H54 (cell line): ENCODE results near the gene SCRT2.

Experiments
- DNase-seq: peaks from one replicate; pipeline ENCODE4 v3.0.0; 2011; ENCODE audit warnings: low spot score, mixed read lengths; ENCODE audit not compliant: insufficient read length
- FAIRE-seq: peaks from 3 replicates; lab custom pipeline; 2011; peaks lifted over from hg19 to GRCh38; lab: Jason Lieb, UNC
- POLR2A ChIP-seq: IDR thresholded peaks from 2 replicates; pipeline ENCODE4 v1.6.1; 2011; ENCODE audit warnings: low read depth, mild to moderate bottlenecking, low read length

Gene SCRT2

GRCh38 chr20:671252-672030 is 4.2 kb downstream of the SCRT2 start:
- FAIRE-seq = no peak
- DNase-seq = no peak
- TF ChIP-seq POLR2A = no peak

GRCh38 chr20:669573-669972 is 6.0 kb downstream of the SCRT2 start:
- TF ChIP-seq POLR2A = no peak
- FAIRE-seq = no peak

DNA sequence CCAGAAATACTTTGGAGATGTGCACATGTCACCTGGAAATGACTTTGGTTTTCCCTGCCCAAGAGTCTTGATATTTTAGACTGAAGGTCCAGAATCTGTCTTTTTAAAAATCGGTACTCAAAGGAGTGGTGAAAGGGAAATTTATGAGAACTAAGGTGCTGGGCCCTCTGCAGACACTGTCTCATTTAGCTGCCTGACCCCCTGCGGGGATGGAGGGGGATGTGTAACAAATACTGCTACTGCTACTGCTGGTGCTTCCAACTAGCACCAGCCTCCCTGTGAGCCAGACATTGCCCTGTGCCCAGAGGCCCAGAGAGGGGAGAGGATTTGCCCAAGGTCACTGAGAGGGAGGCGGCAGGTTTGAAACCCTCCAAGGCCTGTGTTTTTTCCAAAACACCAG is 7.0 kb downstream of the SCRT2 start:
- no peak for FAIRE-seq
- no peak for DNase-seq
- no peak for TF ChIP-seq POLR2A

More at GRCh38 chr20:669573-669972, 6.0 kb downstream of the SCRT2 start:
- no peak for DNase-seq

DNA sequence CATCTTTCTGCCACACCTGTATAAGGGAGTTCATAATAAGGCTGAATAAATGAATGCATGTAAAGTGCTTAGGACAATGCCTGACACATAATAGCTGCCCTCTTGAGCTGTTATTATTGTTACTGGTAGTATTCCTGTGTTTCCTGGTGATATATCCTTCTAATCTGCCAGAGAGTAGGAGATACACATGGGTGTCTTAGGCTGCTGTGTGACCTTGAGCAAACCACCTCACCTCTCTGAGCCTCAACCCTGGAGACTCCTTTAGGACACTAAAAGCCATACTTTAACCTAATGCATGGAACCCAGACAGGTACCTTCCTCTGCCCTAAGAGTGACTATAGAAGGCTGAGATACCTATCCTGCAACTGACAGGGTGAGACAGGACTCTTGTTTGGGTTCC is 7.6 kb downstream of the SCRT2 start:
- no peak for TF ChIP-seq POLR2A
- no peak for FAIRE-seq

DNA sequence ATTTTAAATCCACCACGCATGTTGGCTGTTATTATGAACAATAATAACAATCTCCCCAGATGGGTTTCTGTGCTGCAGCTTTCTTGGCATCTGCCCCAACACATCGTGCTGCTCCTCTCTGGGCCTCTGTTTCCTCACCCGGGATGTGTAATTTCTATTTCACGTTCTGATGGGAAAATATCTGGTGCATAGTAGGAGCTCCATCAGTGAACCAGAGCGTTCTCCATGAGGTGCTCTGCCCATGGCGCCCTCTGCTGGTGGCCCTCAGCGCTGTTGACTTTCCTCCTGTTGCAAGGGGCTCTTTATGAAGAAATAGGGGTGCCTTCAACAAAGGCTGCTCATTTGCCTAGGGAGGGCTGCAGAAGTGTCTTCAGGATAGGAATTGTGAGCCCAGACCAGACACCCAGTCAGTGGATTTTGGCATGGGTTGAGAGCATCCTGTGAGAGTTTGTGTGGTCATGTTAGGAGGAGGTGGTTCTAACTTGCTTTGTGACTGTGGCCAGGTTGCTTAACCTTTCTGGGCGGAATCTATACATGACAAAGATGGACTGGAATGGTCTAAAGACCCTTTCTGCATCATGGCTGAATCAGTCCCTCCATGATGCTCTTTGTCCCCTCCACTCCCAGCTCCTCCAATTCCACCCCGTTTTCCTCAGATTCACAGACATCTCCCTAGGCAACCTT is 8.1 kb downstream of the SCRT2 start:
- no peak for FAIRE-seq
- peak; percentile 81 for DNase-seq
- no peak for TF ChIP-seq POLR2A

More for the DNA sequence above, 7.6 kb downstream of the SCRT2 start:
- DNase-seq = no peak

- no peak for TF ChIP-seq POLR2A
- no peak for DNase-seq
- FAIRE-seq = no peak
Measured at GRCh38 chr20:666877-667276, 8.7 kb downstream of the SCRT2 start.

DNA sequence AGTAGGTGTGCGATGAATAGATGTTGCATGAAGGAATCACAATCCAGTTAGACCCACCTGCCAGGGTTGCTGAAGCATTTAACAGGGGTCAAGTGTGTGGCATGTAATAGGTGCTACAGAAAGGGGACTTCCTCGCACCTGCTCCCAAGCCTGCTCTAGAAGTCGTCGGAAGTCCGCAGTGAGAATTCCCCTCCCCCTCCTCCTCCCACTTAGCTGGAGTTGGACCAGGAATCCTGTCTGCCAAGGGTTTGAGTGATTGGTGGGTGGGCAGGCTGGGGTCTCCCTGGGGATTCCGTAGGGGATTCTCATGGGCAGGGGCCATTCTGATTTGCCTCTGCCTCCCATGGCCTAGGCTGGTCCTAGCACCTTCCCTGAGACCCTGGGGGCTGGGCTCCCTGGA is 10.3 kb downstream of the SCRT2 start:
- DNase-seq (no peak), FAIRE-seq (no peak)
- no peak for TF ChIP-seq POLR2A

- TF ChIP-seq POLR2A = no peak
- no peak for FAIRE-seq
- DNase-seq = no peak
Measured at GRCh38 chr20:664576-664975, 11.0 kb downstream of the SCRT2 start.

- TF ChIP-seq POLR2A = no peak
- DNase-seq (no peak), FAIRE-seq (no peak)
Measured at GRCh38 chr20:664151-664550, 11.5 kb downstream of the SCRT2 start.

DNA sequence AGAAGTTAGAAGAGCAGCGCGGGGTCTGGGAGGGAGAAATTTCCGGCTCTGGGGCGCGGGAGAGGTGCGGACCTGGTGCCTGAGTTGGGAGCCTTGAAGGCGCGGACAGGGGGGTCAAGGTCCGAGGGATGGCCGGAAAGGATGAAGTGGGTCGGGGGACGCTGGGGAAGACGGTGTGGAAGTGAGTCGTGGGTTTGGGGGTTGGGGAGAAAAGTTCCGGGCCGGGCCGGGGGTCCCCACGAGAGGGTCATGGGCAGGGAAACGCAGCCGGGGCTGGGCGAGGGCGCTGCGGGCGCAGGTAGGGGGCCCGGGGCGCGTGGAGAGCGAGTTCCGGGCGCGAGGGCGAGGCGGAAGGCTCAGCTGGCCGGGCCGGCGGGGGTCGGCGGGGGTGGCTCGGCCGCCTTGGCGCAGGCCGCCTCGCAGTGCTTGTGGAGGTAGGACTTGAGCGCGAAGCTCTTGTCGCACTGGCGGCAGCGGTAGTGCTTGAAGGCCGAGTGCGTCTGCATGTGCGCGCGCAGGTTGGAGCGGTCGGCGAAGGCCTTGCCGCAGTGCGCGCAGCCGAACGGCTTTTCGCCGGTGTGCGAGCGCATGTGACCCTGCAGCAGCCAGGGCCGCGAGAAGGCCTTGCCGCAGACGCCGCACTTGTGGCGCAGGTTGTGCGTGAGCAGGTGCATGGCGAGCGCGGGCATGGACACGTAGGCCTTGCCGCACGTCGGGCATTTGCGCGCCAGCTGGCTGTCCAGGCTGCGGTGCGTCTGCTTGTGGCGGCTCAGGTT is 12.1 kb downstream of the SCRT2 start:
- DNase-seq (no peak), FAIRE-seq (no peak)
- TF ChIP-seq POLR2A = no peak

- FAIRE-seq = no peak
- no peak for TF ChIP-seq POLR2A
Measured at GRCh38 chr20:662277-663192, 13.1 kb downstream of the SCRT2 start.

GRCh38 chr20:661474-662270 is 13.9 kb downstream of the SCRT2 start:
- TF ChIP-seq POLR2A = no peak
- DNase-seq = no peak
- no peak for FAIRE-seq

More at GRCh38 chr20:662277-663192, 13.1 kb downstream of the SCRT2 start:
- no peak for DNase-seq

- FAIRE-seq (no peak), DNase-seq (no peak)
- TF ChIP-seq POLR2A = no peak
Measured at GRCh38 chr20:658731-659291, 16.8 kb downstream of the SCRT2 start.
